ENCODE measurements around the gene C1QTNF12.

The C1QTNF12 gene

GRCh38 chr1:1246577-1247340 is at the start of gene C1QTNF12:
Gene C1QTNF12, minus strand, starts transcription at chr1:1246722. Its CDS starts 32 bp downstream, at chr1:1246690.
- Mint-ChIP-seq H3K36me3 (ENCODE audit: low read depth) (peaks cover 2% of the 10 kb centered on the region), H3K27me3 (ENCODE audit: low read depth) (no peaks in the 10 kb centered on the region), H3K4me3 (no peak within 1 kb of the TSS), H3K9me3 (no peaks in the 10 kb centered on the region), H3K4me1 (ENCODE audit: low read depth) (peaks cover 9% of the 10 kb centered on the region), H3K27ac (no peak within 1 kb of the TSS)

- Mint-ChIP-seq H3K36me3 (ENCODE audit: low read depth) (no peaks in the 10 kb centered on the region), H3K27ac (no peak overlapping the region), H3K4me1 (ENCODE audit: low read depth) (no peaks in the 10 kb centered on the region), H3K9me3 (no peaks in the 10 kb centered on the region), H3K27me3 (ENCODE audit: low read depth) (no peaks in the 10 kb centered on the region), H3K4me3 (no peak overlapping the region)
Measured at GRCh38 chr1:1295154-1295923, 48.8 kb upstream of the C1QTNF12 start.

- H3K27ac Mint-ChIP-seq = no peak overlapping the region
Measured at GRCh38 chr1:1294250-1294890, 47.8 kb upstream of the C1QTNF12 start.

GRCh38 chr1:1293263-1294249 is 47.0 kb upstream of the C1QTNF12 start:
- H3K27me3 Mint-ChIP-seq (ENCODE audit: low read depth) = no peaks in the 10 kb centered on the region
- H3K4me1 Mint-ChIP-seq (ENCODE audit: low read depth) = no peaks in the 10 kb centered on the region
- no peaks in the 10 kb centered on the region for H3K9me3 Mint-ChIP-seq
- H3K4me3 Mint-ChIP-seq = no peak overlapping the region
- H3K27ac Mint-ChIP-seq = no peak overlapping the region
- H3K36me3 Mint-ChIP-seq (ENCODE audit: low read depth) = no peaks in the 10 kb centered on the region

More at GRCh38 chr1:1294250-1294890, 47.8 kb upstream of the C1QTNF12 start:
- no peak overlapping the region for H3K4me3 Mint-ChIP-seq
- no peaks in the 10 kb centered on the region for H3K9me3 Mint-ChIP-seq
- no peaks in the 10 kb centered on the region for H3K27me3 Mint-ChIP-seq (ENCODE audit: low read depth)
- H3K4me1 Mint-ChIP-seq (ENCODE audit: low read depth) = no peaks in the 10 kb centered on the region
- no peaks in the 10 kb centered on the region for H3K36me3 Mint-ChIP-seq (ENCODE audit: low read depth)

- no peaks in the 10 kb centered on the region for H3K9me3 Mint-ChIP-seq
- no peak overlapping the region for H3K27ac Mint-ChIP-seq
- H3K36me3 Mint-ChIP-seq (ENCODE audit: low read depth) = no peaks in the 10 kb centered on the region
- H3K4me1 Mint-ChIP-seq (ENCODE audit: low read depth) = no peaks in the 10 kb centered on the region
- H3K4me3 Mint-ChIP-seq = no peak overlapping the region
- no peaks in the 10 kb centered on the region for H3K27me3 Mint-ChIP-seq (ENCODE audit: low read depth)
Measured at GRCh38 chr1:1292851-1293250, 46.3 kb upstream of the C1QTNF12 start.

GRCh38 chr1:1292442-1292779 is 45.9 kb upstream of the C1QTNF12 start:
- no peak overlapping the region for H3K27ac Mint-ChIP-seq
- no peaks in the 10 kb centered on the region for H3K4me1 Mint-ChIP-seq (ENCODE audit: low read depth)
- H3K36me3 Mint-ChIP-seq (ENCODE audit: low read depth) = no peaks in the 10 kb centered on the region
- no peaks in the 10 kb centered on the region for H3K27me3 Mint-ChIP-seq (ENCODE audit: low read depth)
- H3K4me3 Mint-ChIP-seq = no peak overlapping the region
- H3K9me3 Mint-ChIP-seq = no peaks in the 10 kb centered on the region

- Mint-ChIP-seq H3K9me3 (no peaks in the 10 kb centered on the region), H3K4me1 (ENCODE audit: low read depth) (no peaks in the 10 kb centered on the region), H3K36me3 (ENCODE audit: low read depth) (no peaks in the 10 kb centered on the region), H3K27ac (no peak overlapping the region), H3K4me3 (no peak overlapping the region), H3K27me3 (ENCODE audit: low read depth) (no peaks in the 10 kb centered on the region)
Measured at GRCh38 chr1:1291548-1292441, 45.3 kb upstream of the C1QTNF12 start.

- no peak overlapping the region for H3K27ac Mint-ChIP-seq
- H3K27me3 Mint-ChIP-seq (ENCODE audit: low read depth) = no peaks in the 10 kb centered on the region
- H3K9me3 Mint-ChIP-seq = no peaks in the 10 kb centered on the region
- no peak overlapping the region for H3K4me3 Mint-ChIP-seq
- H3K36me3 Mint-ChIP-seq (ENCODE audit: low read depth) = no peaks in the 10 kb centered on the region
- H3K4me1 Mint-ChIP-seq (ENCODE audit: low read depth) = no peaks in the 10 kb centered on the region
Measured at GRCh38 chr1:1291023-1291528, 44.6 kb upstream of the C1QTNF12 start.

GRCh38 chr1:1290238-1290731 is 43.8 kb upstream of the C1QTNF12 start:
- Mint-ChIP-seq H3K27me3 (ENCODE audit: low read depth) (no peaks in the 10 kb centered on the region), H3K27ac (no peak overlapping the region), H3K4me1 (ENCODE audit: low read depth) (no peaks in the 10 kb centered on the region), H3K36me3 (ENCODE audit: low read depth) (no peaks in the 10 kb centered on the region), H3K9me3 (no peaks in the 10 kb centered on the region), H3K4me3 (no peak overlapping the region)

- H3K9me3 Mint-ChIP-seq = no peaks in the 10 kb centered on the region
- H3K27ac Mint-ChIP-seq = no peak overlapping the region
- H3K36me3 Mint-ChIP-seq (ENCODE audit: low read depth) = no peaks in the 10 kb centered on the region
Measured at GRCh38 chr1:1287288-1288110, 41.0 kb upstream of the C1QTNF12 start.

GRCh38 chr1:1286313-1287261 is 40.1 kb upstream of the C1QTNF12 start:
- H3K27ac Mint-ChIP-seq = no peak overlapping the region
- H3K27me3 Mint-ChIP-seq (ENCODE audit: low read depth) = no peaks in the 10 kb centered on the region
- H3K4me3 Mint-ChIP-seq = no peak overlapping the region
- no peaks in the 10 kb centered on the region for H3K9me3 Mint-ChIP-seq
- no peaks in the 10 kb centered on the region for H3K4me1 Mint-ChIP-seq (ENCODE audit: low read depth)
- no peaks in the 10 kb centered on the region for H3K36me3 Mint-ChIP-seq (ENCODE audit: low read depth)

More at GRCh38 chr1:1287288-1288110, 41.0 kb upstream of the C1QTNF12 start:
- H3K4me3 Mint-ChIP-seq = no peak overlapping the region
- no peaks in the 10 kb centered on the region for H3K27me3 Mint-ChIP-seq (ENCODE audit: low read depth)
- H3K4me1 Mint-ChIP-seq (ENCODE audit: low read depth) = no peaks in the 10 kb centered on the region
